Measurements from ENCODE around the gene CDC73.

The CDC73 gene

GRCh38 chr1:193183019-193183627 is 61.3 kb downstream of the CDC73 start:
- H3K18ac ChIP-seq (ENCODE audit: low read length): no peak overlapping the region
- no peak overlapping the region for H3K4me2 ChIP-seq (ENCODE audit: low read length)
- 100% methylated on average over 1 of the region's 2 CpGs for WGBS (ENCODE audit: extremely low coverage, insufficient coverage, low lambda C conversion rate)
- H4K5ac ChIP-seq (ENCODE audit: low read length): no peak overlapping the region
- no peak overlapping the region for H3K23ac ChIP-seq (ENCODE audit: low read length)
- no peak overlapping the region for H3K56ac ChIP-seq (ENCODE audit: low read length)
- H2AK5ac ChIP-seq (ENCODE audit: low read length): no peak overlapping the region
- no peaks in the 10 kb centered on the region for H3K36me3 ChIP-seq (ENCODE audit: control insufficient read depth, insufficient read depth, low read length)
- H3K4ac ChIP-seq (ENCODE audit: low read depth, low read length): no peak overlapping the region
- H3K27me3 ChIP-seq (ENCODE audit: insufficient read depth, low read length, poor library complexity): no peaks in the 10 kb centered on the region
- H3K4me3 ChIP-seq (ENCODE audit: low read length): no peak overlapping the region
- H2BK5ac ChIP-seq (ENCODE audit: low read length): no peak overlapping the region
- no peak overlapping the region for H2BK15ac ChIP-seq (replicated peaks; ENCODE audit: low read depth)
- no peak overlapping the region for H3K9ac ChIP-seq (ENCODE audit: low read length)
- H3K79me1 ChIP-seq (ENCODE audit: low read length): no peaks in the 10 kb centered on the region
- H2BK120ac ChIP-seq (ENCODE audit: low read depth, low read length): no peak overlapping the region
- no peak overlapping the region for H3K27ac ChIP-seq (ENCODE audit: low read depth, low read length)
- H3K4me1 ChIP-seq (ENCODE audit: control insufficient read depth, low read depth, low read length): no peaks in the 10 kb centered on the region
- DNase-seq: peak; percentile 51
- H3K79me2 ChIP-seq (ENCODE audit: control insufficient read depth, insufficient read depth, low read length): peaks cover 7% of the 10 kb centered on the region
- no peak overlapping the region for H4K8ac ChIP-seq (ENCODE audit: low read depth, low read length)

GRCh38 chr1:193184776-193185175 is 62.9 kb downstream of the CDC73 start:
- WGBS (ENCODE audit: extremely low coverage, insufficient coverage, low lambda C conversion rate): no CpG with 5 or more reads among the region's 1 CpG
- Histone ChIP-seq H3K27ac (ENCODE audit: low read depth, low read length) (no peak overlapping the region), H3K4me1 (ENCODE audit: control insufficient read depth, low read depth, low read length) (no peaks in the 10 kb centered on the region), H3K36me3 (ENCODE audit: control insufficient read depth, insufficient read depth, low read length) (no peaks in the 10 kb centered on the region), H3K79me2 (ENCODE audit: control insufficient read depth, insufficient read depth, low read length) (peaks cover 7% of the 10 kb centered on the region), H3K23ac (ENCODE audit: low read length) (no peak overlapping the region), H2BK15ac (replicated peaks; ENCODE audit: low read depth) (no peak overlapping the region), H2BK120ac (ENCODE audit: low read depth, low read length) (no peak overlapping the region), H3K79me1 (ENCODE audit: low read length) (no peaks in the 10 kb centered on the region), H2BK5ac (ENCODE audit: low read length) (no peak overlapping the region), H2AK5ac (ENCODE audit: low read length) (no peak overlapping the region), H4K8ac (ENCODE audit: low read depth, low read length) (no peak overlapping the region), H3K9ac (ENCODE audit: low read length) (no peak overlapping the region), H3K4me3 (ENCODE audit: low read length) (no peak overlapping the region), H3K18ac (ENCODE audit: low read length) (no peak overlapping the region), H3K4ac (ENCODE audit: low read depth, low read length) (no peak overlapping the region), H3K27me3 (ENCODE audit: insufficient read depth, low read length, poor library complexity) (no peaks in the 10 kb centered on the region), H4K5ac (ENCODE audit: low read length) (no peak overlapping the region), H3K4me2 (ENCODE audit: low read length) (no peak overlapping the region), H3K56ac (ENCODE audit: low read length) (no peak overlapping the region)
- DNase-seq: no peak

- no peaks in the 10 kb centered on the region for H3K4me1 ChIP-seq (ENCODE audit: control insufficient read depth, low read depth, low read length)
- DNase-seq: no peak
- H3K56ac ChIP-seq (ENCODE audit: low read length): no peak overlapping the region
- H3K23ac ChIP-seq (ENCODE audit: low read length): no peak overlapping the region
- H4K5ac ChIP-seq (ENCODE audit: low read length): no peak overlapping the region
- WGBS (ENCODE audit: extremely low coverage, insufficient coverage, low lambda C conversion rate): no CpG with 5 or more reads among the region's 2 CpGs
- no peak overlapping the region for H3K4ac ChIP-seq (ENCODE audit: low read depth, low read length)
- no peak overlapping the region for H3K4me3 ChIP-seq (ENCODE audit: low read length)
- no peak overlapping the region for H2BK15ac ChIP-seq (replicated peaks; ENCODE audit: low read depth)
- no peak overlapping the region for H3K18ac ChIP-seq (ENCODE audit: low read length)
- no peak overlapping the region for H3K9ac ChIP-seq (ENCODE audit: low read length)
- no peaks in the 10 kb centered on the region for H3K36me3 ChIP-seq (ENCODE audit: control insufficient read depth, insufficient read depth, low read length)
- H3K79me2 ChIP-seq (ENCODE audit: control insufficient read depth, insufficient read depth, low read length): peaks cover 7% of the 10 kb centered on the region
- no peak overlapping the region for H2BK120ac ChIP-seq (ENCODE audit: low read depth, low read length)
- no peak overlapping the region for H2BK5ac ChIP-seq (ENCODE audit: low read length)
- H2AK5ac ChIP-seq (ENCODE audit: low read length): no peak overlapping the region
- H3K79me1 ChIP-seq (ENCODE audit: low read length): no peaks in the 10 kb centered on the region
- H3K27me3 ChIP-seq (ENCODE audit: insufficient read depth, low read length, poor library complexity): no peaks in the 10 kb centered on the region
- H4K8ac ChIP-seq (ENCODE audit: low read depth, low read length): no peak overlapping the region
- H3K27ac ChIP-seq (ENCODE audit: low read depth, low read length): no peak overlapping the region
- no peak overlapping the region for H3K4me2 ChIP-seq (ENCODE audit: low read length)
Observed at GRCh38 chr1:193185211-193185610, 63.4 kb downstream of the CDC73 start.

- no peak within 1 kb of the TSS for H2BK5ac ChIP-seq (ENCODE audit: low read length)
- H3K79me2 ChIP-seq (ENCODE audit: control insufficient read depth, insufficient read depth, low read length): peaks cover 9% of the 10 kb centered on the region
- H3K56ac ChIP-seq (ENCODE audit: low read length): no peak within 1 kb of the TSS
- no peak within 1 kb of the TSS for H4K5ac ChIP-seq (ENCODE audit: low read length)
- H3K27me3 ChIP-seq (ENCODE audit: insufficient read depth, low read length, poor library complexity): no peaks in the 10 kb centered on the region
- no peak within 1 kb of the TSS for H3K9ac ChIP-seq (ENCODE audit: low read length)
- H2BK120ac ChIP-seq (ENCODE audit: low read depth, low read length): no peak within 1 kb of the TSS
- no peak within 1 kb of the TSS for H3K23ac ChIP-seq (ENCODE audit: low read length)
- H3K4me2 ChIP-seq (ENCODE audit: low read length): no peak within 1 kb of the TSS
- H3K79me1 ChIP-seq (ENCODE audit: low read length): no peaks in the 10 kb centered on the region
- no peak within 1 kb of the TSS for H3K27ac ChIP-seq (ENCODE audit: low read depth, low read length)
- peak within 1 kb of the TSS; percentile 51 for H3K18ac ChIP-seq (ENCODE audit: low read length)
- no peaks in the 10 kb centered on the region for H3K4me1 ChIP-seq (ENCODE audit: control insufficient read depth, low read depth, low read length)
- no peaks in the 10 kb centered on the region for H3K36me3 ChIP-seq (ENCODE audit: control insufficient read depth, insufficient read depth, low read length)
- H2AK5ac ChIP-seq (ENCODE audit: low read length): no peak within 1 kb of the TSS
- no peak within 1 kb of the TSS for H4K8ac ChIP-seq (ENCODE audit: low read depth, low read length)
- no peak within 1 kb of the TSS for H3K4ac ChIP-seq (ENCODE audit: low read depth, low read length)
- H2BK15ac ChIP-seq (replicated peaks; ENCODE audit: low read depth): no peak within 1 kb of the TSS
- H3K4me3 ChIP-seq (ENCODE audit: low read length): no peak within 1 kb of the TSS
- WGBS (ENCODE audit: extremely low coverage, insufficient coverage, low lambda C conversion rate): no CpG with 5 or more reads among the region's 13 CpGs
- no peak for DNase-seq
Observed at GRCh38 chr1:193185901-193186731, 64.3 kb downstream of the CDC73 start, which contains the start of gene B3GALT2. B3GALT2 (minus strand) TSS chr1:193186613; CDS start chr1:193181562, 5,051 bp downstream.

- H3K36me3 ChIP-seq (ENCODE audit: control insufficient read depth, insufficient read depth, low read length): no peaks in the 10 kb centered on the region
- DNase-seq: no peak
- H3K9ac ChIP-seq (ENCODE audit: low read length): no peak overlapping the region
- H2AK5ac ChIP-seq (ENCODE audit: low read length): no peak overlapping the region
- no peak overlapping the region for H3K4me2 ChIP-seq (ENCODE audit: low read length)
- no peak overlapping the region for H3K27ac ChIP-seq (ENCODE audit: low read depth, low read length)
- no CpG with 5 or more reads among the region's 1 CpG for WGBS (ENCODE audit: extremely low coverage, insufficient coverage, low lambda C conversion rate)
- H3K79me2 ChIP-seq (ENCODE audit: control insufficient read depth, insufficient read depth, low read length): peaks cover 9% of the 10 kb centered on the region
- H3K56ac ChIP-seq (ENCODE audit: low read length): no peak overlapping the region
- H4K8ac ChIP-seq (ENCODE audit: low read depth, low read length): no peak overlapping the region
- H2BK5ac ChIP-seq (ENCODE audit: low read length): no peak overlapping the region
- no peak overlapping the region for H3K23ac ChIP-seq (ENCODE audit: low read length)
- no peak overlapping the region for H3K4me3 ChIP-seq (ENCODE audit: low read length)
- no peaks in the 10 kb centered on the region for H3K79me1 ChIP-seq (ENCODE audit: low read length)
- no peak overlapping the region for H2BK15ac ChIP-seq (replicated peaks; ENCODE audit: low read depth)
- H3K4ac ChIP-seq (ENCODE audit: low read depth, low read length): no peak overlapping the region
- no peak overlapping the region for H3K18ac ChIP-seq (ENCODE audit: low read length)
- H4K5ac ChIP-seq (ENCODE audit: low read length): no peak overlapping the region
- H3K4me1 ChIP-seq (ENCODE audit: control insufficient read depth, low read depth, low read length): no peaks in the 10 kb centered on the region
- H3K27me3 ChIP-seq (ENCODE audit: insufficient read depth, low read length, poor library complexity): no peaks in the 10 kb centered on the region
- H2BK120ac ChIP-seq (ENCODE audit: low read depth, low read length): no peak overlapping the region
Observed at GRCh38 chr1:193187114-193187513, 65.3 kb downstream of the CDC73 start.

Data from mesendoderm (in vitro differentiated cells).